ENCODE data around the gene PPFIA2.
"Not testable (repeated sequence)": the region's sequence is repeated elsewhere in the genome, so short reads cannot be mapped to it uniquely, and the experiment has no call there.

The PPFIA2 gene

GRCh38 chr12:81216739-81217138 is 542.4 kb downstream of the PPFIA2 start:
- Mint-ChIP-seq H3K9me3 (no peaks in the 10 kb centered on the region), H3K4me1 (peaks cover 17% of the 10 kb centered on the region), H3K27ac (no peak overlapping the region), H3K27me3 (ENCODE audit: low read depth) (no peaks in the 10 kb centered on the region), H3K4me3 (no peak overlapping the region), H3K36me3 (ENCODE audit: low read depth) (peaks cover 4% of the 10 kb centered on the region)
- no peak for TF ChIP-seq CTCF (IDR thresholded peaks at IDR 0.05; ENCODE audit: unreplicated experiment in 3 of 3)

GRCh38 chr12:81212996-81213696 is 546.0 kb downstream of the PPFIA2 start:
- H3K4me3 Mint-ChIP-seq = no peak overlapping the region
- no peaks in the 10 kb centered on the region for H3K27me3 Mint-ChIP-seq (ENCODE audit: low read depth)
- H3K27ac Mint-ChIP-seq = peak overlapping the region; percentile 55 to 65 (median 58)
- TF ChIP-seq CTCF (IDR thresholded peaks at IDR 0.05; ENCODE audit: unreplicated experiment in 3 of 3) = no peak
- peaks cover 35% of the 10 kb centered on the region for H3K4me1 Mint-ChIP-seq
- H3K9me3 Mint-ChIP-seq = no peaks in the 10 kb centered on the region
- H3K36me3 Mint-ChIP-seq (ENCODE audit: low read depth) = peaks cover 4% of the 10 kb centered on the region

GRCh38 chr12:81211306-81211705 is 547.8 kb downstream of the PPFIA2 start:
- no peak for TF ChIP-seq CTCF (IDR thresholded peaks at IDR 0.05; ENCODE audit: unreplicated experiment in 3 of 3)
- Mint-ChIP-seq H3K9me3 (no peaks in the 10 kb centered on the region), H3K27ac (no peak overlapping the region), H3K4me3 (no peak overlapping the region), H3K4me1 (peaks cover 53% of the 10 kb centered on the region), H3K36me3 (ENCODE audit: low read depth) (peaks cover 4% of the 10 kb centered on the region), H3K27me3 (ENCODE audit: low read depth) (no peaks in the 10 kb centered on the region)

- H3K4me1 Mint-ChIP-seq = peaks cover 69% of the 10 kb centered on the region
- H3K27me3 Mint-ChIP-seq (ENCODE audit: low read depth); H3K4me3 Mint-ChIP-seq; H3K9me3 Mint-ChIP-seq; H3K36me3 Mint-ChIP-seq (ENCODE audit: low read depth): not testable (repeated sequence)
- H3K27ac Mint-ChIP-seq = peak overlapping the region; percentile 83 to 98 (median 89)
Observed at GRCh38 chr12:81209772-81210225, 549.4 kb downstream of the PPFIA2 start.

- H3K27me3 Mint-ChIP-seq (ENCODE audit: low read depth) = no peaks in the 10 kb centered on the region
- no peak for TF ChIP-seq CTCF (IDR thresholded peaks at IDR 0.05; ENCODE audit: unreplicated experiment in 3 of 3)
- no peak overlapping the region for H3K4me3 Mint-ChIP-seq
Observed at GRCh38 chr12:81209012-81209411, 550.1 kb downstream of the PPFIA2 start.

GRCh38 chr12:81208187-81208911 is 550.8 kb downstream of the PPFIA2 start:
- no peak for TF ChIP-seq CTCF (IDR thresholded peaks at IDR 0.05; ENCODE audit: unreplicated experiment in 3 of 3)
- H3K4me3 Mint-ChIP-seq = peak overlapping the region; percentile 1 to 11 (median 10)
- H3K27ac Mint-ChIP-seq = peak overlapping the region; percentile 83 to 98 (median 89)
- H3K9me3 Mint-ChIP-seq = no peaks in the 10 kb centered on the region
- no peaks in the 10 kb centered on the region for H3K27me3 Mint-ChIP-seq (ENCODE audit: low read depth)
- H3K4me1 Mint-ChIP-seq = peaks cover 82% of the 10 kb centered on the region
- peaks cover 4% of the 10 kb centered on the region for H3K36me3 Mint-ChIP-seq (ENCODE audit: low read depth)

More at GRCh38 chr12:81209012-81209411, 550.1 kb downstream of the PPFIA2 start:
- Mint-ChIP-seq H3K4me1 (peaks cover 76% of the 10 kb centered on the region), H3K9me3 (no peaks in the 10 kb centered on the region), H3K36me3 (ENCODE audit: low read depth) (peaks cover 4% of the 10 kb centered on the region), H3K27ac (peak overlapping the region; percentile 83 to 98 (median 89))

Measured in nephron (organoid).